Hepatocyte (in vitro differentiated cells): ENCODE results near the gene ZFP91. TPM values are rescaled to one million over a fixed set of nuclear protein-coding genes. Genes with fewer than 3 reads are reported as not detected.

Source experiments
- DNase-seq: peaks from one replicate; pipeline ENCODE4 v3.0.0-alpha.2; 2016; ENCODE audit warnings: low spot score
- H2AFZ ChIP-seq: fragments of 200-600 bp; sonication (generic); 2 replicates; pipeline ENCODE4 v1.6.0; 2016; ENCODE audit warnings: antibody characterized with exemption, mild to moderate bottlenecking
- H3K27ac ChIP-seq: fragments of 200-600 bp; sonication (generic); 2 replicates; pipeline ENCODE4 v1.5.1; 2016; ENCODE audit warnings: mild to moderate bottlenecking
- H3K27me3 ChIP-seq: fragments of 200-600 bp; sonication (generic); 2 replicates; pipeline ENCODE4 v1.6.1; 2016
- H3K36me3 ChIP-seq: fragments of 200-600 bp; sonication (generic); replicated peaks from 2 replicates; pipeline ENCODE4 v1.5.1; 2016; ENCODE audit warnings: low read depth; ENCODE audit not compliant: insufficient read depth
- H3K4me1 ChIP-seq: fragments of 200-600 bp; sonication (generic); 2 replicates; pipeline ENCODE4 v1.5.1; 2016; ENCODE audit warnings: mild to moderate bottlenecking, moderate library complexity; ENCODE audit not compliant: insufficient read depth
- H3K4me2 ChIP-seq: fragments of 200-600 bp; sonication (generic); 2 replicates; pipeline ENCODE4 v1.6.0; 2016
- H3K4me3 ChIP-seq: fragments of 200-600 bp; sonication (generic); 2 replicates; pipeline ENCODE4 v1.5.1; 2016; ENCODE audit warnings: mild to moderate bottlenecking
- H3K79me2 ChIP-seq: fragments of 200-600 bp; sonication (generic); 2 replicates; pipeline ENCODE4 v1.6.0; 2017; ENCODE audit warnings: mild to moderate bottlenecking
- H3K9me2 ChIP-seq: fragments of 200-600 bp; sonication (generic); replicated peaks from 2 replicates; pipeline ENCODE4 v1.6.0; 2017; ENCODE audit warnings: mild to moderate bottlenecking; ENCODE audit not compliant: insufficient read depth
- H3K9me3 ChIP-seq: fragments of 200-600 bp; sonication (generic); 2 replicates; pipeline ENCODE4 v1.5.1; 2016; ENCODE audit warnings: low read depth, mild to moderate bottlenecking
- H4K20me1 ChIP-seq: fragments of 200-600 bp; sonication (generic); 2 replicates; pipeline ENCODE4 v1.6.0; 2016; ENCODE audit warnings: mild to moderate bottlenecking; ENCODE audit not compliant: insufficient read depth, poor library complexity, severe bottlenecking
- CTCF ChIP-seq: fragments of 200-600 bp; sonication (generic); IDR thresholded peaks from 2 replicates; pipeline ENCODE4 v1.5.1; 2016; ENCODE audit warnings: antibody characterized with exemption, mild to moderate bottlenecking; ENCODE audit not compliant: poor library complexity
- EZH2 ChIP-seq: fragments of 200-600 bp; sonication (generic); IDR thresholded peaks from 2 replicates; pipeline ENCODE4 v1.6.1; 2016; ENCODE audit warnings: antibody characterized with exemption, mild to moderate bottlenecking, borderline replicate concordance
- EZH2phosphoT487 ChIP-seq: fragments of 200-600 bp; sonication (generic); IDR thresholded peaks from one replicate; pipeline ENCODE4 v1.6.1; 2018; ENCODE audit warnings: antibody characterized with exemption, mild to moderate bottlenecking, low read depth, moderate library complexity; ENCODE audit not compliant: unreplicated experiment, severe bottlenecking
- WGBS: methylation state at CpG from one replicate; pipeline ENCODE4 v1.1.6; 2016; ENCODE audit warnings: low lambda C conversion rate; ENCODE audit errors: missing lambda C conversion rate; 5-methylcytosine and 5-hydroxymethylcytosine counted together
- polyA plus RNA-seq: library from polyadenylated mRNA; unstranded; fragments of >200 nt; fragmentation: Nextera tagmentation; extraction: Ambion mirVana; gene quantifications from 2 replicates; pipeline ENCODE4 v1.2.1, GENCODE V29; 2016
- total RNA-seq: library from RNA; depleted of rRNA; stranded (reverse); fragments of >200 nt; gene quantifications from 2 replicates; pipeline ENCODE4 v1.2.3, GENCODE V29; 2014

The ZFP91 gene
- total and polyA plus RNA-seq, 2 experiments from 2014 or later, result 13.7 to 42.0 TPM

GRCh38 chr11:58546841-58547240 is 32.0 kb upstream of the ZFP91 start:
- no peak overlapping the region for H2AFZ ChIP-seq
- no peaks in the 10 kb centered on the region for H4K20me1 ChIP-seq
- no peaks in the 10 kb centered on the region for H3K79me2 ChIP-seq
- H3K27ac ChIP-seq, result no peak overlapping the region
- 73% methylated on average over 1 of the region's 1 CpG for WGBS
- TF ChIP-seq CTCF (no peak), EZH2 (no peak), EZH2phosphoT487 (no peak)
- no peaks in the 10 kb centered on the region for H3K4me1 ChIP-seq
- no peaks in the 10 kb centered on the region for H3K36me3 ChIP-seq
- no peak for DNase-seq
- H3K4me2 ChIP-seq, result no peak overlapping the region
- no peaks in the 10 kb centered on the region for H3K27me3 ChIP-seq
- no peaks in the 10 kb centered on the region for H3K9me2 ChIP-seq
- H3K4me3 ChIP-seq, result no peak overlapping the region
- no peaks in the 10 kb centered on the region for H3K9me3 ChIP-seq

GRCh38 chr11:58549644-58550043 is 29.2 kb upstream of the ZFP91 start:
- Histone ChIP-seq H3K27ac (no peak overlapping the region), H2AFZ (no peak overlapping the region), H3K27me3 (no peaks in the 10 kb centered on the region), H3K9me3 (no peaks in the 10 kb centered on the region), H3K36me3 (no peaks in the 10 kb centered on the region), H3K79me2 (no peaks in the 10 kb centered on the region), H3K4me1 (no peaks in the 10 kb centered on the region), H3K9me2 (no peaks in the 10 kb centered on the region), H3K4me2 (no peak overlapping the region), H4K20me1 (no peaks in the 10 kb centered on the region), H3K4me3 (no peak overlapping the region)
- no peak for TF ChIP-seq EZH2phosphoT487
- TF ChIP-seq CTCF, result no peak
- TF ChIP-seq EZH2, result no peak
- DNase-seq, result no peak
- 95% methylated on average over 7 of the region's 7 CpGs for WGBS

GRCh38 chr11:58560842-58561241 is 18.0 kb upstream of the ZFP91 start:
- peaks cover 10% of the 10 kb centered on the region for H3K4me1 ChIP-seq
- peak overlapping the region; percentile 38 for H3K4me2 ChIP-seq
- H3K9me2 ChIP-seq, result no peaks in the 10 kb centered on the region
- DNase-seq, result no peak
- peak overlapping the region; percentile 66 for H3K27ac ChIP-seq
- no peaks in the 10 kb centered on the region for H3K27me3 ChIP-seq
- H4K20me1 ChIP-seq, result no peaks in the 10 kb centered on the region
- WGBS, result 53% methylated on average over 2 of the region's 2 CpGs
- no peaks in the 10 kb centered on the region for H3K36me3 ChIP-seq
- no peaks in the 10 kb centered on the region for H3K9me3 ChIP-seq
- no peak overlapping the region for H3K4me3 ChIP-seq
- no peaks in the 10 kb centered on the region for H3K79me2 ChIP-seq
- no peak for TF ChIP-seq EZH2phosphoT487
- TF ChIP-seq EZH2, result no peak
- no peak for TF ChIP-seq CTCF
- no peak overlapping the region for H2AFZ ChIP-seq
